DOHH2 (cell line): ENCODE measurements around the gene CLDN22.

Source experiments
- H3F3A ChIP-seq: fragments of 200-600 bp; sonication (generic), shearing (Covaris generic); 2 replicates; pipeline ENCODE4 v1.6.0; 2016; ENCODE audit warnings: antibody characterized with exemption, mild to moderate bottlenecking; ENCODE audit not compliant: control insufficient read depth, insufficient read depth
- H3K27ac ChIP-seq: fragments of 200-600 bp; sonication (generic); 2 replicates; pipeline ENCODE4 v1.5.1; 2014; ENCODE audit warnings: low read depth, mild to moderate bottlenecking, low read length, moderate library complexity
- H3K27me3 ChIP-seq: fragments of 200-600 bp; sonication (generic); 2 replicates; pipeline ENCODE4 v1.6.1; 2014; ENCODE audit warnings: mild to moderate bottlenecking, low read length, mixed read lengths; ENCODE audit not compliant: control insufficient read depth
- H3K36me3 ChIP-seq: fragments of 200-600 bp; sonication (generic); 2 replicates; pipeline ENCODE4 v1.6.1; 2014; ENCODE audit warnings: mild to moderate bottlenecking, low read length, moderate library complexity, mixed read lengths; ENCODE audit not compliant: control insufficient read depth
- H3K4me1 ChIP-seq: fragments of 200-600 bp; sonication (generic); 2 replicates; pipeline ENCODE4 v1.6.1; 2014; ENCODE audit warnings: mild to moderate bottlenecking, low read length, mixed read lengths; ENCODE audit not compliant: control insufficient read depth
- H3K4me2 ChIP-seq: fragments of 200-600 bp; sonication (generic); 2 replicates; pipeline ENCODE4 v1.6.0; 2014; ENCODE audit warnings: mild to moderate bottlenecking, low read length, moderate library complexity
- H3K4me3 ChIP-seq: fragments of 200-600 bp; sonication (generic); 2 replicates; pipeline ENCODE4 v1.5.1; 2014; ENCODE audit warnings: mild to moderate bottlenecking, low read length, mixed read lengths
- H3K79me2 ChIP-seq: fragments of 200-600 bp; sonication (generic); 2 replicates; pipeline ENCODE4 v1.6.1; 2014; ENCODE audit warnings: mild to moderate bottlenecking, low read length, mixed read lengths; ENCODE audit not compliant: control insufficient read depth
- H3K9me2 ChIP-seq: fragments of 200-600 bp; sonication (generic); replicated peaks from 2 replicates; pipeline ENCODE4 v1.6.1; 2014; ENCODE audit warnings: mild to moderate bottlenecking, low read length, mixed read lengths; ENCODE audit not compliant: control insufficient read depth
- H3K9me3 ChIP-seq: fragments of 200-600 bp; sonication (generic); 2 replicates; pipeline ENCODE4 v1.6.1; 2014; ENCODE audit warnings: antibody characterized with exemption, low read length, mixed read lengths; ENCODE audit not compliant: control insufficient read depth, insufficient read depth
- H4K20me1 ChIP-seq: fragments of 200-600 bp; sonication (generic); 2 replicates; pipeline ENCODE4 v1.6.0; 2014; ENCODE audit warnings: low read depth, mild to moderate bottlenecking, antibody characterized with exemption, low read length, moderate library complexity; ENCODE audit not compliant: control insufficient read depth, insufficient read depth
- EZH2phosphoT487 ChIP-seq: fragments of 200-600 bp; sonication (generic); IDR thresholded peaks from 2 replicates; pipeline ENCODE4 v1.6.1; 2017; ENCODE audit warnings: borderline replicate concordance, mild to moderate bottlenecking, antibody characterized with exemption, low read length, moderate library complexity, mixed read lengths
- TF ChIP-seq, protein P1 (sequence below): fragments of 200-600 bp; sonication (generic); IDR thresholded peaks from one replicate; pipeline ENCODE4 v1.5.1; 2014; ENCODE audit warnings: antibody characterized with exemption, mild to moderate bottlenecking, low read depth, low read length; ENCODE audit not compliant: poor library complexity, severe bottlenecking

Gene CLDN22

DNA sequence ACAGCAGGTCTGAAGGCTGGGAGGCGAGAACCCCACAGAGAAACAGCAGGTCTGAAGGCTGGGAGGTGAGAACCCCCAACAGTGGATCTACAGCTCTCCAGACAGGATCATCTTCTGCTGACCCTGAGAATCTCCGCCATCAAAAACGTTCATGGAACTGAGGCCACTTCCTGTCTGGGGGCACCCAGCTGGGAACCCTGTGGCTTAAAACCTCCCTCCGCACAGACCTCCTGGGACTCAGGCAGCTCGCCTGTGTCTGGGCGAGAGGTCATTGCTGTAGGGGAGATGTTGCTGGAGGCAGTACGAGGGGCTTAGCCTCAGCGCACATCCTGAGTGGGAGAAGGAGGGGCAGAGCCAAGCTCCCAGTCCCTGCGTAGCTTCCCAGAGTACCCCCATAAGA lies 17.3 kb upstream of the CLDN22 start:
- Histone ChIP-seq H3K36me3 (no peaks in the 10 kb centered on the region), H3K27ac (no peak overlapping the region), H3K9me2 (no peaks in the 10 kb centered on the region), H3K79me2 (no peaks in the 10 kb centered on the region), H3K4me2 (no peak overlapping the region), H4K20me1 (no peaks in the 10 kb centered on the region), H3F3A (no peaks in the 10 kb centered on the region), H3K4me1 (no peaks in the 10 kb centered on the region), H3K27me3 (no peaks in the 10 kb centered on the region), H3K9me3 (no peaks in the 10 kb centered on the region), H3K4me3 (no peak overlapping the region)
- no peak for TF ChIP-seq EZH2phosphoT487
- TF ChIP-seq, protein P1, sequence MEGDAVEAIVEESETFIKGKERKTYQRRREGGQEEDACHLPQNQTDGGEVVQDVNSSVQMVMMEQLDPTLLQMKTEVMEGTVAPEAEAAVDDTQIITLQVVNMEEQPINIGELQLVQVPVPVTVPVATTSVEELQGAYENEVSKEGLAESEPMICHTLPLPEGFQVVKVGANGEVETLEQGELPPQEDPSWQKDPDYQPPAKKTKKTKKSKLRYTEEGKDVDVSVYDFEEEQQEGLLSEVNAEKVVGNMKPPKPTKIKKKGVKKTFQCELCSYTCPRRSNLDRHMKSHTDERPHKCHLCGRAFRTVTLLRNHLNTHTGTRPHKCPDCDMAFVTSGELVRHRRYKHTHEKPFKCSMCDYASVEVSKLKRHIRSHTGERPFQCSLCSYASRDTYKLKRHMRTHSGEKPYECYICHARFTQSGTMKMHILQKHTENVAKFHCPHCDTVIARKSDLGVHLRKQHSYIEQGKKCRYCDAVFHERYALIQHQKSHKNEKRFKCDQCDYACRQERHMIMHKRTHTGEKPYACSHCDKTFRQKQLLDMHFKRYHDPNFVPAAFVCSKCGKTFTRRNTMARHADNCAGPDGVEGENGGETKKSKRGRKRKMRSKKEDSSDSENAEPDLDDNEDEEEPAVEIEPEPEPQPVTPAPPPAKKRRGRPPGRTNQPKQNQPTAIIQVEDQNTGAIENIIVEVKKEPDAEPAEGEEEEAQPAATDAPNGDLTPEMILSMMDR: no peak

DNA sequence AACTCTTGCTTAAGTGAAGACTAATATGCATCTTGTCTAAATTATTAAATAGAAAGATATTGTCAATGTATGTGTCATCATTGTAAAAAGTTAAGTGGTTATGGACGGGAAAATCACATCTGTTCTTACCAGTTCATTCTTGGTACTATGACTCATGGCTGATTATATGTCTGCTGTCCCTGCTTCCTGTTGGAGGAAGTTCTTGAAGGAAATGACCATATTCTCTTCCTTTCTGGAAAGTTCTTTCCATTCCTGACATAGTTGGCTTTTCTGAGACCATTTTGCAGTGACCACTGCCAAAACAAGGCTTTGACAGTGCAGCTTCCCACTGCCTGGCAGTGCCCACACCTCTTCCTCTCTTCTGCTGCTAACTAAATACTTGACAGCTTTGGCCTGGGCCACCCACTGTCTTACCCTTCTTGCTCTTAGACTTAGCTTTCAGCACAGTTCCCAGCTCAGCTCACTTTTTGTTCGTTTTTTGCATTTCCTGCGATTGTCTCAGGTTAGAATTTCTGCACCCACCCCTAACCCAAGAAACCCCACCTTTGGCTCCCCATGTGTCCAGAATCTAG lies 15.4 kb upstream of the CLDN22 start:
- Histone ChIP-seq H3K4me2 (no peak overlapping the region), H3K9me2 (no peaks in the 10 kb centered on the region), H3K79me2 (no peaks in the 10 kb centered on the region), H3F3A (no peaks in the 10 kb centered on the region), H3K4me3 (no peak overlapping the region), H3K4me1 (no peaks in the 10 kb centered on the region), H3K27ac (no peak overlapping the region), H4K20me1 (no peaks in the 10 kb centered on the region), H3K27me3 (no peaks in the 10 kb centered on the region), H3K9me3 (no peaks in the 10 kb centered on the region), H3K36me3 (no peaks in the 10 kb centered on the region)
- no peak for TF ChIP-seq EZH2phosphoT487
- TF ChIP-seq, protein P1: no peak

DNA sequence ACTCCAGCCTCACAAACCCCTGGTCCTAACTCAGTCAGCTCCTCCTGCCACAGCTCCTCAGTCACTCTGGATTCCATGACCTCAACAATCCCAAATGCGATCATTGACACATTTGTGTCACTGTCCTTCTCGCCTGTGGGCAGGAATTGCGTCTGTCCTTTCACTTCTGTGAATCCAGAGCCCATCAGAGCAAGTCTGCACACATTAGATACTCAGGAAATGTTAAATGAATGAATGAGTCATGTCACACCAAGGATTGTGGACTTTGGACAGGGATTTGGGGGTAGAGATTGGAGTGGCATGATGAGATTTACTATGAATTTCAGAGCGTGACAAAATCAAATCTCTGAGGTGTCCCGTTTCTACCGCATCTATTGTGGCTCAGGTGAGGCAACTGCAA lies 13.9 kb upstream of the CLDN22 start:
- Histone ChIP-seq H3K9me3 (no peaks in the 10 kb centered on the region), H3K4me1 (no peaks in the 10 kb centered on the region), H3K79me2 (no peaks in the 10 kb centered on the region), H3K27ac (no peak overlapping the region), H3F3A (no peaks in the 10 kb centered on the region), H3K4me3 (no peak overlapping the region), H3K9me2 (no peaks in the 10 kb centered on the region), H3K4me2 (no peak overlapping the region), H3K36me3 (no peaks in the 10 kb centered on the region), H3K27me3 (no peaks in the 10 kb centered on the region), H4K20me1 (no peaks in the 10 kb centered on the region)
- no peak for TF ChIP-seq EZH2phosphoT487
- TF ChIP-seq, protein P1: no peak
